Spinal cord (tissue), 10 donors: ENCODE results near the gene MAP3K15. TPM values are rescaled to one million over a fixed set of nuclear protein-coding genes. Genes with fewer than 3 reads are reported as not detected.
A peak's percentile ranks its signal among the peaks of the same experiment; 100 is the strongest.

Source experiments
- DNase-seq, 6 donors: peaks; one replicate each; pipeline versions ENCODE4 v3.0.0 to v3.0.0-alpha.2; 2013 to 2015; ENCODE audit warnings: low spot score in 6 of 6, low read depth in 4 of 6
- H3K27ac ChIP-seq: one replicate; pipeline ENCODE4 v1.5.1; 2013; ENCODE audit warnings: low read depth, low read length, control low read depth
- H3K27me3 ChIP-seq: one replicate; pipeline ENCODE4 v1.6.1; 2013; ENCODE audit warnings: low read length; ENCODE audit not compliant: control insufficient read depth, insufficient read depth
- H3K36me3 ChIP-seq: one replicate; pipeline ENCODE4 v1.6.1; 2013; ENCODE audit warnings: low read length; ENCODE audit not compliant: control insufficient read depth, insufficient read depth
- H3K4me1 ChIP-seq: one replicate; pipeline ENCODE4 v1.6.1; 2013; ENCODE audit warnings: low read length; ENCODE audit not compliant: control insufficient read depth, insufficient read depth
- H3K4me3 ChIP-seq: one replicate; pipeline ENCODE4 v1.5.1; 2013; ENCODE audit warnings: low read depth, low read length, control low read depth
- H3K9me3 ChIP-seq: one replicate; pipeline ENCODE4 v1.6.1; 2013; ENCODE audit warnings: low read length; ENCODE audit not compliant: control insufficient read depth, insufficient read depth
- WGBS: methylation state at CpG from one replicate; pipeline ENCODE4 v1.1.5; 2013; ENCODE audit warnings: missing lambda C conversion rate; ENCODE audit not compliant: insufficient coverage; 5-methylcytosine and 5-hydroxymethylcytosine counted together
- long read RNA-seq, 4 donors: transcript quantifications; one replicate each; lab custom pipeline, GENCODE V29; 2026
- polyA plus RNA-seq, 2 donors: library from polyadenylated mRNA; unstranded; fragments of 120-200 nt; gene quantifications; one replicate each; pipeline ENCODE4 v1.2.1, GENCODE V29; 2013; ENCODE audit not compliant: insufficient read length in 2 of 2
- total RNA-seq, 2 donors: library from RNA; depleted of rRNA in 1 of 2; stranded (reverse); fragments of 120-200 nt in 1 of 2; fragments of >200 nt in 1 of 2; gene quantifications; one replicate each; pipeline versions ENCODE4 v1.2.3 to v1.2.4, GENCODE V29; 2013 to 2014
- donor health status: healthy.

The MAP3K15 gene
- total RNA-seq: under 1 TPM; 0.55 to 0.59 TPM
- 1 to 10 TPM in 1 of 2 donors, under 1 TPM in 1; 0.66 to 1.0 TPM for polyA plus RNA-seq
- long read RNA-seq, donor 1: 0 reads
- long read RNA-seq, donor 2: 0 reads
- long read RNA-seq, donor 3: 0 reads
- long read RNA-seq, donor 4, partial matches to known transcripts: 26 of 26 reads
- long read RNA-seq, donor 4, other reads (novel, unspliced or antisense): 0 of 26 reads

GRCh38 chrX:19514791-19515614, at the start of gene MAP3K15:
Gene MAP3K15 (minus strand): TSS chrX:19515508. CDS start chrX:19515261, 247 bp downstream.
- WGBS: 25% methylated on average over 88 of the region's 100 CpGs
- no peak within 1 kb of the TSS for H3K4me3 ChIP-seq
- H3K36me3 ChIP-seq: no peaks in the 10 kb centered on the region
- DNase-seq: peak in 1 of 6 donors; percentile 49
- no peaks in the 10 kb centered on the region for H3K9me3 ChIP-seq
- H3K27me3 ChIP-seq: peaks cover 2% of the 10 kb centered on the region
- peaks cover 7% of the 10 kb centered on the region for H3K4me1 ChIP-seq
- no peak within 1 kb of the TSS for H3K27ac ChIP-seq

GRCh38 chrX:19564606-19565005, 49.3 kb upstream of the MAP3K15 start:
- H3K4me3 ChIP-seq: no peak overlapping the region
- no peak for DNase-seq
- H3K27me3 ChIP-seq: peaks cover 2% of the 10 kb centered on the region
- 80% methylated on average over 1 of the region's 1 CpG for WGBS
- H3K4me1 ChIP-seq: no peaks in the 10 kb centered on the region
- no peaks in the 10 kb centered on the region for H3K9me3 ChIP-seq
- H3K27ac ChIP-seq: no peak overlapping the region
- no peaks in the 10 kb centered on the region for H3K36me3 ChIP-seq

- H3K4me1 ChIP-seq: no peaks in the 10 kb centered on the region
- H3K27ac ChIP-seq: no peak overlapping the region
- 95% methylated on average over 6 of the region's 6 CpGs for WGBS
- no peak overlapping the region for H3K4me3 ChIP-seq
- H3K9me3 ChIP-seq: no peaks in the 10 kb centered on the region
- peaks cover 2% of the 10 kb centered on the region for H3K27me3 ChIP-seq
- no peaks in the 10 kb centered on the region for H3K36me3 ChIP-seq
- DNase-seq: no peak
Observed at GRCh38 chrX:19563746-19564145, 48.4 kb upstream of the MAP3K15 start.

GRCh38 chrX:19563327-19563726, 48.0 kb upstream of the MAP3K15 start:
- Histone ChIP-seq H3K9me3 (no peaks in the 10 kb centered on the region), H3K27me3 (peaks cover 2% of the 10 kb centered on the region), H3K4me3 (no peak overlapping the region), H3K36me3 (no peaks in the 10 kb centered on the region), H3K4me1 (no peaks in the 10 kb centered on the region), H3K27ac (no peak overlapping the region)
- WGBS: 77% methylated on average over 10 of the region's 10 CpGs
- no peak for DNase-seq

GRCh38 chrX:19560611-19561010, 45.3 kb upstream of the MAP3K15 start:
- Histone ChIP-seq H3K27me3 (peaks cover 2% of the 10 kb centered on the region), H3K4me3 (no peak overlapping the region), H3K4me1 (no peaks in the 10 kb centered on the region), H3K27ac (no peak overlapping the region), H3K9me3 (no peaks in the 10 kb centered on the region), H3K36me3 (no peaks in the 10 kb centered on the region)
- 57% methylated on average over 1 of the region's 1 CpG for WGBS
- no peak for DNase-seq

- no peaks in the 10 kb centered on the region for H3K9me3 ChIP-seq
- no peak overlapping the region for H3K4me3 ChIP-seq
- no peak for DNase-seq
- H3K36me3 ChIP-seq: no peaks in the 10 kb centered on the region
- peaks cover 2% of the 10 kb centered on the region for H3K27me3 ChIP-seq
- 60% methylated on average over 1 of the region's 2 CpGs for WGBS
- H3K27ac ChIP-seq: no peak overlapping the region
- no peaks in the 10 kb centered on the region for H3K4me1 ChIP-seq
Observed at GRCh38 chrX:19557822-19558221, 42.5 kb upstream of the MAP3K15 start.

- 67% methylated on average over 1 of the region's 4 CpGs for WGBS
- H3K4me1 ChIP-seq: no peaks in the 10 kb centered on the region
Observed at GRCh38 chrX:19556202-19556601, 40.9 kb upstream of the MAP3K15 start.

GRCh38 chrX:19555683-19556082, 40.4 kb upstream of the MAP3K15 start:
- Histone ChIP-seq H3K27me3 (no peaks in the 10 kb centered on the region), H3K4me1 (no peaks in the 10 kb centered on the region), H3K27ac (no peak overlapping the region), H3K36me3 (no peaks in the 10 kb centered on the region), H3K4me3 (no peak overlapping the region), H3K9me3 (no peaks in the 10 kb centered on the region)
- 39% methylated on average over 4 of the region's 5 CpGs for WGBS
- no peak for DNase-seq

More at GRCh38 chrX:19556202-19556601, 40.9 kb upstream of the MAP3K15 start:
- Histone ChIP-seq H3K4me3 (no peak overlapping the region), H3K27ac (no peak overlapping the region), H3K36me3 (no peaks in the 10 kb centered on the region), H3K27me3 (no peaks in the 10 kb centered on the region), H3K9me3 (no peaks in the 10 kb centered on the region)
- DNase-seq: peak in 1 of 6 donors; percentile 10

- H3K27me3 ChIP-seq: no peaks in the 10 kb centered on the region
- DNase-seq: no peak
- H3K9me3 ChIP-seq: no peaks in the 10 kb centered on the region
- no peak overlapping the region for H3K4me3 ChIP-seq
- 95% methylated on average over 3 of the region's 5 CpGs for WGBS
- H3K36me3 ChIP-seq: no peaks in the 10 kb centered on the region
- no peak overlapping the region for H3K27ac ChIP-seq
- no peaks in the 10 kb centered on the region for H3K4me1 ChIP-seq
Observed at GRCh38 chrX:19555236-19555635, 39.9 kb upstream of the MAP3K15 start.

- H3K4me3 ChIP-seq: no peak overlapping the region
- no peaks in the 10 kb centered on the region for H3K9me3 ChIP-seq
- no peaks in the 10 kb centered on the region for H3K27me3 ChIP-seq
- no peak overlapping the region for H3K27ac ChIP-seq
- 56% methylated on average over 1 of the region's 3 CpGs for WGBS
- DNase-seq: no peak
- H3K36me3 ChIP-seq: no peaks in the 10 kb centered on the region
- H3K4me1 ChIP-seq: no peaks in the 10 kb centered on the region
Observed at GRCh38 chrX:19554786-19555185, 39.5 kb upstream of the MAP3K15 start.
